GM12865 (cell line): ENCODE results near the gene JMJD4.

Experiments
- DNase-seq: peaks from one replicate; pipeline ENCODE4 v3.0.0; 2010; ENCODE audit warnings: low read depth
- H3K4me3 ChIP-seq: 2 replicates; pipeline ENCODE4 v1.5.1; 2011; ENCODE audit warnings: mild to moderate bottlenecking, low read depth, low read length, control low read depth
- TF ChIP-seq, protein P1 (sequence below): IDR thresholded peaks from 2 replicates; pipeline ENCODE4 v1.5.1; 2011; ENCODE audit warnings: low read length, control low read depth, low read depth, inconsistent platforms; ENCODE audit not compliant: insufficient read depth; ENCODE audit errors: missing control alignments

JMJD4 gene

GRCh38 chr1:227764019-227764391, 28.9 kb upstream of the JMJD4 start:
- no peak for DNase-seq
- H3K4me3 ChIP-seq, result no peak overlapping the region
- TF ChIP-seq, protein P1, sequence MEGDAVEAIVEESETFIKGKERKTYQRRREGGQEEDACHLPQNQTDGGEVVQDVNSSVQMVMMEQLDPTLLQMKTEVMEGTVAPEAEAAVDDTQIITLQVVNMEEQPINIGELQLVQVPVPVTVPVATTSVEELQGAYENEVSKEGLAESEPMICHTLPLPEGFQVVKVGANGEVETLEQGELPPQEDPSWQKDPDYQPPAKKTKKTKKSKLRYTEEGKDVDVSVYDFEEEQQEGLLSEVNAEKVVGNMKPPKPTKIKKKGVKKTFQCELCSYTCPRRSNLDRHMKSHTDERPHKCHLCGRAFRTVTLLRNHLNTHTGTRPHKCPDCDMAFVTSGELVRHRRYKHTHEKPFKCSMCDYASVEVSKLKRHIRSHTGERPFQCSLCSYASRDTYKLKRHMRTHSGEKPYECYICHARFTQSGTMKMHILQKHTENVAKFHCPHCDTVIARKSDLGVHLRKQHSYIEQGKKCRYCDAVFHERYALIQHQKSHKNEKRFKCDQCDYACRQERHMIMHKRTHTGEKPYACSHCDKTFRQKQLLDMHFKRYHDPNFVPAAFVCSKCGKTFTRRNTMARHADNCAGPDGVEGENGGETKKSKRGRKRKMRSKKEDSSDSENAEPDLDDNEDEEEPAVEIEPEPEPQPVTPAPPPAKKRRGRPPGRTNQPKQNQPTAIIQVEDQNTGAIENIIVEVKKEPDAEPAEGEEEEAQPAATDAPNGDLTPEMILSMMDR, result no peak

- no peak for DNase-seq
- TF ChIP-seq, protein P1, result no peak
- H3K4me3 ChIP-seq, result no peak overlapping the region
Observed at GRCh38 chr1:227763246-227764018, 28.3 kb upstream of the JMJD4 start.

- TF ChIP-seq, protein P1, result peak; percentile 88
- DNase-seq, result peak; percentile 79
- H3K4me3 ChIP-seq, result no peak overlapping the region
Observed at GRCh38 chr1:227762231-227762911, 27.3 kb upstream of the JMJD4 start.

DNA sequence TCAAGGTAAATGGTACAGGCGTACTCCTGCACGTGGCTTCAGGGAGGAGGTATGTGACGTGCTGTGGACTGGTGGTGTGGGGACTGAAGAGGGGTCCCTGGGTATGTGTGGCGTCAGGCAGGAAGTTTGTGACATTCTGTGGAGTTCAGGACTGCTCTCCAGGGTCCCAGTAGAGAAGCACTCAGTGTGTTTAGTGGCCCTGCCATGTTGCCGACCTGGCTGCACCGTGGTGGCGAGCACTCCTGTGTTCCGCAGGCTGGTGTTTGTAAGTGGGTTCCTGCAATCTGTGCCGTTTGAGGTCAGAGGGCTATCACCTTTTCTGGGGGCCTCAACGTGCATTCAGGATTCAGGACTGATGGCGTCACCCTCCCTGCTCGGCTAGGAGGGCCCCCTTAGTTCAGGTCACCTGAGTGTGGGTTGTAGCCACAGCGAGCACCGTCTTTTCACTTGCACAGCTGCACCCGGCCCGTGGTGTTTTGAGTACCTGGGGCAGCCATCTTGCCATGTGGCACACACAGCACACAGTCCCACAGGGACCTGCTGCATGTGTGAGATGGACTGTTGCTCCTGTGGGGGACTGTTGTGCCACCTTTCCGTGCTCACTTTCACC, 26.6 kb upstream of the JMJD4 start:
- TF ChIP-seq, protein P1, result no peak
- DNase-seq, result no peak
- no peak overlapping the region for H3K4me3 ChIP-seq

DNA sequence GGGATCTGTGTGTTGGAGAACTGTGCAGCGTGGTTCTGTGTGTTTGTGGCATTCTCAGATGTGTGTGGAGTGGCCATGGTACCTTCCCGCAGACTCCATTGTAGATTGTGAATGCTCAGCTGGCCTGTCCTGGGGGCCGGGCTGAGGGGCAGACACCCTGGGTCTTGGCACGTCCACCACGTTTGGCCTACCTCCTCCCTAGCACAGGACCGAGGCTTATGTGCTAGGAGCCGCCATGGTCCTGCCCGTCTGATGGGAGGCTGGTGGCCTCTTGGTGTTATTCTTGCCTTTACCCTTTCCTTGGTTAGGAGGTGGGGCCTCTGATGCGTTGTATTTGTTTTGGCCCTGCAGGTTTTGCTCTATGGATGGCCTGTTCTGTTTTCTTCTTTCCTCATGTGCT, 25.3 kb upstream of the JMJD4 start:
- H3K4me3 ChIP-seq, result no peak overlapping the region
- TF ChIP-seq, protein P1, result no peak
- no peak for DNase-seq

- DNase-seq, result peak; percentile 29
- TF ChIP-seq, protein P1, result no peak
- H3K4me3 ChIP-seq, result no peak overlapping the region
Observed at GRCh38 chr1:227759341-227760300, 24.5 kb upstream of the JMJD4 start.
